GM12892 (cell line): ENCODE data around the gene RPL13.

Experiments
- POLR2A ChIP-seq: IDR thresholded peaks from 2 replicates; pipeline ENCODE4 v1.6.1; 2011; ENCODE audit warnings: low read depth, low read length, control low read depth
- POLR2AphosphoS5 ChIP-seq: IDR thresholded peaks from 2 replicates; pipeline ENCODE4 v1.6.1; 2011; ENCODE audit warnings: low read depth, low read length, control low read depth
- TAF1 ChIP-seq: IDR thresholded peaks from 2 replicates; pipeline ENCODE4 v1.6.1; 2011; ENCODE audit warnings: low read depth, mild to moderate bottlenecking, control low read depth, low read length, borderline replicate concordance

- no peak for TF ChIP-seq POLR2AphosphoS5
- no peak for TF ChIP-seq POLR2A
- TF ChIP-seq TAF1: no peak
Measured at GRCh38 chr16:89547291-89547690, 13.2 kb upstream of the RPL13 start.
